ENCODE data around the gene MTHFD2.

The MTHFD2 gene

DNA sequence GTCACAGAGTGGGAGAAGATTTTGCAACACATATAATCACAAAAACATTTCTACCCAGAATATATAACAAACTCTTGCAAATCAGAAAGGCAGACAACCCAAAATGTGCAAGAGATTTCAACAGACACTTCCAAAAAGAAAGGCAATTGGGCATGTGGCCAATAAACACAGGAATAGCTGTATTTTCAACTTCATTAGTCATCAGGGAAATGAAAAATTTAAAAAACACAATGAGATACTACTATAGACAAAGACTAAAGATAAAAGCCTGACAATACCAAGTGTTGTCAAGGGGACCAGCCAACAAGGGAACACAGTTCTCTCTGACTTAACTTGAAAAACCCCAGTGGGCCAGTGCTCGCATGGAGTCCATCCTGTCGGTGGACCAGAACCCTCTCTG lies 40.5 kb downstream of the MTHFD2 start:
- Histone ChIP-seq H3K27ac (ENCODE audit: extremely low read depth, low read depth, low read length) (no peak overlapping the region), H3K36me3 (ENCODE audit: control insufficient read depth in 2 of 2, insufficient read depth in 1 of 2, low read length in 2 of 2) (no peaks in the 10 kb centered on the region), H3K4me1 (ENCODE audit: control insufficient read depth, insufficient read depth, low read length) (no peaks in the 10 kb centered on the region), H3K9me3 (ENCODE audit: control insufficient read depth, insufficient read depth, low read depth, low read length) (no peaks in the 10 kb centered on the region), H3K4me3 (ENCODE audit: low read depth, low read length) (no peak overlapping the region)
- TF ChIP-seq, protein P1, sequence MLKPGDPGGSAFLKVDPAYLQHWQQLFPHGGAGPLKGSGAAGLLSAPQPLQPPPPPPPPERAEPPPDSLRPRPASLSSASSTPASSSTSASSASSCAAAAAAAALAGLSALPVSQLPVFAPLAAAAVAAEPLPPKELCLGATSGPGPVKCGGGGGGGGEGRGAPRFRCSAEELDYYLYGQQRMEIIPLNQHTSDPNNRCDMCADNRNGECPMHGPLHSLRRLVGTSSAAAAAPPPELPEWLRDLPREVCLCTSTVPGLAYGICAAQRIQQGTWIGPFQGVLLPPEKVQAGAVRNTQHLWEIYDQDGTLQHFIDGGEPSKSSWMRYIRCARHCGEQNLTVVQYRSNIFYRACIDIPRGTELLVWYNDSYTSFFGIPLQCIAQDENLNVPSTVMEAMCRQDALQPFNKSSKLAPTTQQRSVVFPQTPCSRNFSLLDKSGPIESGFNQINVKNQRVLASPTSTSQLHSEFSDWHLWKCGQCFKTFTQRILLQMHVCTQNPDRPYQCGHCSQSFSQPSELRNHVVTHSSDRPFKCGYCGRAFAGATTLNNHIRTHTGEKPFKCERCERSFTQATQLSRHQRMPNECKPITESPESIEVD (tag by site-specific recombination; IDR thresholded peaks at IDR 0.05) = peak; percentile 45; the same call in 1 of the 2 replicates
- TF ChIP-seq ZNF184 (tag by site-specific recombination; IDR thresholded peaks at IDR 0.05) (0 out of 2 replicates have a peak, but pooled peaks have one; percentile 13), ZNF664 (tag by site-specific recombination; IDR thresholded peaks at IDR 0.05) (peak; percentile 98), ZNF501 (tag by site-specific recombination; IDR thresholded peaks at IDR 0.05) (no peak)
- ChIA-PET POLR2A (interaction anchor here (1.3 kb wide), 1 partner anchor 40 kb away, joined by 3 read pairs; the partner anchor contains the start of gene MTHFD2), CTCF (interaction anchor here (0.6 to 3.9 kb wide), 6 partner anchors 11 to 412 kb away, joined by 3 to 20 read pairs (median 5); no protein-coding TSS in a partner anchor)

DNA sequence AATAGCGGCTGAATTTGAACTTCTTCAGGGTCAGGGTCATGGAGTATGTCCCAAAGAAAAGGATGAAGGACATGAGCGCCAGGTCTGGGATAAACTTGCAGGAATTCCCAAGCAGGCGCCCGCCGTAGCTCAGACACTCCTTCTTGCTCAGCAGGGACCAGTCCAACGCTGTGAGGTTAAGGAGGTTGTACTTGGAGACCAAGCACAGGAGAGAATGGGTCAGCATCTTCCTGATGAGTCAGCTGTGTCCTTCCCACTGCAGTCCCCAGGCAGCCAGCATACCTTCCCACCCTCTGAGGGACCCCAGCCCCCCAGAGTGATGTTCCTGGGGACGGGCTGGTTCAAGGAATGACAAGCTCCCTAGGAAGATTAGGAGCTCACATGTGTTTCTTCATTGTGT lies 40.9 kb downstream of the MTHFD2 start:
- ChIA-PET POLR2A (interaction anchor here (1.3 kb wide), 1 partner anchor 40 kb away, joined by 3 read pairs; the partner anchor contains the start of gene MTHFD2), CTCF (interaction anchor here (0.6 to 3.9 kb wide), 5 partner anchors 10 to 96 kb away, joined by 3 to 20 read pairs (median 4); no protein-coding TSS in a partner anchor)
- Histone ChIP-seq H3K4me1 (ENCODE audit: control insufficient read depth, insufficient read depth, low read length) (no peaks in the 10 kb centered on the region), H3K4me3 (ENCODE audit: low read depth, low read length) (no peak overlapping the region), H3K9me3 (ENCODE audit: control insufficient read depth, insufficient read depth, low read depth, low read length) (no peaks in the 10 kb centered on the region), H3K36me3 (ENCODE audit: control insufficient read depth in 2 of 2, insufficient read depth in 1 of 2, low read length in 2 of 2) (no peaks in the 10 kb centered on the region), H3K27ac (ENCODE audit: extremely low read depth, low read depth, low read length) (no peak overlapping the region)
- TF ChIP-seq, protein P2, sequence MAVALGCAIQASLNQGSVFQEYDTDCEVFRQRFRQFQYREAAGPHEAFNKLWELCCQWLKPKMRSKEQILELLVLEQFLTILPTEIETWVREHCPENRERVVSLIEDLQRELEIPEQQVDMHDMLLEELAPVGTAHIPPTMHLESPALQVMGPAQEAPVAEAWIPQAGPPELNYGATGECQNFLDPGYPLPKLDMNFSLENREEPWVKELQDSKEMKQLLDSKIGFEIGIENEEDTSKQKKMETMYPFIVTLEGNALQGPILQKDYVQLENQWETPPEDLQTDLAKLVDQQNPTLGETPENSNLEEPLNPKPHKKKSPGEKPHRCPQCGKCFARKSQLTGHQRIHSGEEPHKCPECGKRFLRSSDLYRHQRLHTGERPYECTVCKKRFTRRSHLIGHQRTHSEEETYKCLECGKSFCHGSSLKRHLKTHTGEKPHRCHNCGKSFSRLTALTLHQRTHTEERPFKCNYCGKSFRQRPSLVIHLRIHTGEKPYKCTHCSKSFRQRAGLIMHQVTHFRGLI (tag by site-specific recombination; IDR thresholded peaks at IDR 0.05) = no peak
- TF ChIP-seq ZFP41 (tag by site-specific recombination; IDR thresholded peaks at IDR 0.05; ENCODE audit: borderline replicate concordance) (no peak), MEIS1 (CRISPR knock-in tag; IDR thresholded peaks at IDR 0.05; ENCODE audit: borderline replicate concordance) (no peak), BCL11A (tag by site-specific recombination; IDR thresholded peaks at IDR 0.05; ENCODE audit: low read depth) (no peak), ZNF843 (tag by site-specific recombination; IDR thresholded peaks at IDR 0.05) (no peak)
- TF ChIP-seq, protein P3, sequence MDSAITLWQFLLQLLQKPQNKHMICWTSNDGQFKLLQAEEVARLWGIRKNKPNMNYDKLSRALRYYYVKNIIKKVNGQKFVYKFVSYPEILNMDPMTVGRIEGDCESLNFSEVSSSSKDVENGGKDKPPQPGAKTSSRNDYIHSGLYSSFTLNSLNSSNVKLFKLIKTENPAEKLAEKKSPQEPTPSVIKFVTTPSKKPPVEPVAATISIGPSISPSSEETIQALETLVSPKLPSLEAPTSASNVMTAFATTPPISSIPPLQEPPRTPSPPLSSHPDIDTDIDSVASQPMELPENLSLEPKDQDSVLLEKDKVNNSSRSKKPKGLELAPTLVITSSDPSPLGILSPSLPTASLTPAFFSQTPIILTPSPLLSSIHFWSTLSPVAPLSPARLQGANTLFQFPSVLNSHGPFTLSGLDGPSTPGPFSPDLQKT (IDR thresholded peaks at IDR 0.05; ENCODE audit: borderline replicate concordance, low read depth, low read length) = no peak

DNA sequence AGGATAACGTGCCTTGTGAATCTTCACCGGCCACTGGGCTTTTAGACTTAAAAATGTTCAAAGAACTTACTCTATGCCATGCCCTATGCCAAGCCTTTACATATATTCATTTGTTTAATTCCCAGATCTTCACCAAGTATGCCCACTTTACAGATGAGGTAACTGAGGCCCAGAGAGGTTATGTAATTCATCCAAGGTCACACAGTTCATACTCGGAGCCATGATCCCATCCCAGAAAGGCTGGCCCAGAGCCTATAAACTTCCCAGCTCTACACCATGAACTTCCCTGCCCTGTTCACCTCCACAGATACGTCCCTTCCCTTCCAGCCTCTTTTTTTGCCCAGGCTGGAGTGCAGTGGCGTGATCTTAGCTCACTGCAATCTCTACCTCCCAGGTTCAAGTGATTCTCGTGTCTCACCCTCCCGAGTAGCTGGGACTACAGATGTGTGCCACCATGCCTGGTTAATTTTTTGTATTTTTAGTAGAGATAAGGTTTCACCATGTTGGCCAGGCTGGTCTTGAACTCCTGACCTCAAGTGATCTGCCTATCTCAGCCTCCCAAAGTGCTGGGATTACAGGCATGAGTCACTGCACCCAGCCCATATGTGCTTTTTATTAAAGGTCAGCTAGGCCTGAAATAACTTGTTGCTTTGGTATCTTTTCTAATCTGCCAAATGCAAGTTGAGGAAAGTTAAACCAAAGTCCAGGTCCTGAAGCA lies 44.1 kb downstream of the MTHFD2 start:
- Histone ChIP-seq H3K4me3 (ENCODE audit: low read depth, low read length) (no peak overlapping the region), H3K9me3 (ENCODE audit: control insufficient read depth, insufficient read depth, low read depth, low read length) (no peaks in the 10 kb centered on the region), H3K36me3 (ENCODE audit: control insufficient read depth in 2 of 2, insufficient read depth in 1 of 2, low read length in 2 of 2) (no peaks in the 10 kb centered on the region), H3K4me1 (ENCODE audit: control insufficient read depth, insufficient read depth, low read length) (no peaks in the 10 kb centered on the region), H3K27ac (ENCODE audit: extremely low read depth, low read depth, low read length) (no peak overlapping the region)
- TF ChIP-seq ZNF560 (tag by site-specific recombination; IDR thresholded peaks at IDR 0.05; ENCODE audit: borderline replicate concordance) (no peak), TRIM28 (IDR thresholded peaks at IDR 0.05; ENCODE audit: borderline replicate concordance, low read length) (no peak), SCRT2 (tag by site-specific recombination; IDR thresholded peaks at IDR 0.05) (peak; percentile 46; the same call in 1 of the 2 replicates), MYNN (tag by site-specific recombination; IDR thresholded peaks at IDR 0.05; ENCODE audit: borderline replicate concordance) (no peak), TCF7L2 (IDR thresholded peaks at IDR 0.05; ENCODE audit: borderline replicate concordance, low read depth, low read length) (no peak)
- CTCF ChIA-PET = interaction anchor here (0.6 to 0.9 kb wide), 2 partner anchors 90 to 419 kb away, joined by 4 read pairs; no protein-coding TSS in a partner anchor
- POLR2A ChIA-PET = no interaction called here

Data from HEK293 (cell line).